GM23338 (cell line): ENCODE measurements around the gene CAMK2N2. TPM values are rescaled to one million over a fixed set of nuclear protein-coding genes. Genes with fewer than 3 reads are reported as not detected.

Experiments used
- ATAC-seq: fragments of 200-7000 bp; cut with Tn5 transposase; 3 replicates; pipeline ENCODE4 v1.9.1; 2020
- DNase-seq: peaks from one replicate; pipeline ENCODE4 v3.0.0-alpha.2; 2015; ENCODE audit warnings: low spot score
- H2AFZ ChIP-seq: fragments of 200-600 bp; sonication (generic); 2 replicates; pipeline ENCODE4 v1.8.0; 2016; ENCODE audit warnings: antibody characterized with exemption, mild to moderate bottlenecking, moderate library complexity
- H3F3A ChIP-seq: fragments of 200-600 bp; sonication (generic); replicated peaks from 2 replicates; pipeline ENCODE4 v1.8.0; 2017; ENCODE audit warnings: antibody characterized with exemption, mixed run types, low read depth
- H3K27ac ChIP-seq: fragments of 200-600 bp; sonication (generic); 2 replicates; pipeline ENCODE4 v1.6.1; 2016; ENCODE audit warnings: low read depth
- H3K27me3 ChIP-seq: fragments of 200-600 bp; sonication (generic); 2 replicates; pipeline ENCODE4 v1.8.0; 2016; ENCODE audit warnings: mild to moderate bottlenecking, mixed run types, moderate library complexity; ENCODE audit not compliant: insufficient read depth
- H3K36me3 ChIP-seq: fragments of 200-600 bp; sonication (generic); 2 replicates; pipeline ENCODE4 v1.8.0; 2016; ENCODE audit warnings: mild to moderate bottlenecking; ENCODE audit not compliant: insufficient read depth
- H3K4me1 ChIP-seq: fragments of 200-600 bp; sonication (generic); 2 replicates; pipeline ENCODE4 v1.8.0; 2016; ENCODE audit warnings: mild to moderate bottlenecking, moderate library complexity; ENCODE audit not compliant: insufficient read depth
- H3K4me2 ChIP-seq: fragments of 200-600 bp; sonication (generic); 2 replicates; pipeline ENCODE4 v1.7.1; 2017; ENCODE audit warnings: mixed run types
- H3K4me3 ChIP-seq: fragments of 200-600 bp; sonication (generic); 2 replicates; pipeline ENCODE4 v1.6.1; 2016; ENCODE audit warnings: mixed run types
- H3K79me2 ChIP-seq: fragments of 200-600 bp; sonication (generic); replicated peaks from 2 replicates; pipeline ENCODE4 v1.8.0; 2017; ENCODE audit warnings: mild to moderate bottlenecking; ENCODE audit not compliant: insufficient read depth
- H3K9me2 ChIP-seq: fragments of 200-600 bp; sonication (generic); 2 replicates; pipeline ENCODE4 v1.8.0; 2017; ENCODE audit not compliant: insufficient read depth
- H4K20me1 ChIP-seq: fragments of 200-600 bp; sonication (generic); replicated peaks from 2 replicates; pipeline ENCODE4 v1.8.0; 2017; ENCODE audit warnings: mild to moderate bottlenecking; ENCODE audit not compliant: insufficient read depth
- H3K27ac Mint-ChIP-seq: 2 replicates; pipeline ENCODE4 v1.8.0; 2020; ENCODE audit warnings: inconsistent platforms, mild to moderate bottlenecking, moderate library complexity, mixed read lengths
- H3K27me3 Mint-ChIP-seq: 3 replicates; pipeline ENCODE4 v1.8.0; 2022; ENCODE audit warnings: low read depth, mild to moderate bottlenecking, moderate library complexity, mixed read lengths, inconsistent platforms; ENCODE audit not compliant: insufficient read depth, poor library complexity
- H3K36me3 Mint-ChIP-seq: 3 replicates; pipeline ENCODE4 v1.8.0; 2021; ENCODE audit warnings: low read depth, mild to moderate bottlenecking, inconsistent platforms, moderate library complexity, mixed read lengths
- H3K4me1 Mint-ChIP-seq: 3 replicates; pipeline ENCODE4 v1.8.0; 2020; ENCODE audit warnings: mild to moderate bottlenecking, inconsistent platforms, mixed read lengths
- H3K4me3 Mint-ChIP-seq: 3 replicates; pipeline ENCODE4 v1.8.0; 2021; ENCODE audit warnings: moderate library complexity, mild to moderate bottlenecking, inconsistent platforms, mixed read lengths
- H3K9me3 Mint-ChIP-seq: 3 replicates; pipeline ENCODE4 v1.8.0; 2020; ENCODE audit warnings: moderate library complexity, mild to moderate bottlenecking, inconsistent platforms, mixed read lengths
- EZH2phosphoT487 ChIP-seq: fragments of 200-600 bp; sonication (generic); IDR thresholded peaks from one replicate; pipeline ENCODE4 v1.8.1; 2018; ENCODE audit warnings: antibody characterized with exemption; ENCODE audit not compliant: unreplicated experiment
- polyA plus RNA-seq: library from polyadenylated mRNA; unstranded; fragments of >200 nt; fragmentation: Nextera tagmentation; extraction: Ambion mirVana; gene quantifications from 2 replicates; pipeline ENCODE4 v1.2.1, GENCODE V29; 2016
- total RNA-seq: library from RNA; depleted of rRNA; stranded (reverse); fragments of >200 nt; shearing (Covaris generic); gene quantifications from 2 replicates; pipeline ENCODE4 v1.2.3, GENCODE V29; 2014
- TF ChIP-seq, protein P1 (sequence below): fragments of 250-450 bp; sonication (Bioruptor Pico); IDR thresholded peaks from 2 replicates; pipeline ENCODE4 v1.5.0; 2020; ENCODE audit warnings: mild to moderate bottlenecking, moderate library complexity
- TF ChIP-seq, protein P2 (sequence below), 2 experiments: fragments of 200-600 bp in 1 of 2; sonication (generic) in 1 of 2; conservative IDR thresholded peaks; 2 replicates each; pipeline versions ENCODE4 v1.5.1 to v1.6.1; 2016 to 2017; ENCODE audit warnings: antibody characterized with exemption in 2 of 2, low read depth in 2 of 2, mild to moderate bottlenecking in 2 of 2, moderate library complexity in 1 of 2

Gene CAMK2N2
- total and polyA plus RNA-seq, 2 experiments from 2014 or later: 0.32 to 1.3 TPM

DNA sequence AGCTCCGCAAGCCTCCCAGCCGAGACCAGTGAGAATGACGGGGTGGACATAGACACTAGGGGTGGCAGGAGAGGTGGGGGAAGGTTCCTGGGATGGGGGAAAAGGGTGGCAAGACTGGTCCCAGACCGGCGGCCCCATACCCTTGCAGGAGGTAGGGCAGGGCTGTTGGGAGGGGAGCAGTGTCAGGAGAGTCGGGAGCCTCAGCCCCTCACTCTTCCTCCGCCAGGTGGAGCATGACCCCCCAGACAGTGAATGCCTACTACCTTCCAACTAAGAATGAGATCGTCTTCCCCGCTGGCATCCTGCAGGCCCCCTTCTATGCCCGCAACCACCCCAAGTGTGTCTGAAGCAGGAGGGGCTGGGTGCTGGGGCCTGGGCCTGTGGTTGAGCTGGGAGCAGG, 29.0 kb upstream of the CAMK2N2 start:
- H3K27me3 ChIP-seq: no peaks in the 10 kb centered on the region
- no peak overlapping the region for H3K27ac ChIP-seq
- no peaks in the 10 kb centered on the region for H3F3A ChIP-seq
- ATAC-seq (peak; percentile 71), DNase-seq (peak; percentile 50)
- H3K27me3 Mint-ChIP-seq: peaks cover 8% of the 10 kb centered on the region
- no peaks in the 10 kb centered on the region for H4K20me1 ChIP-seq
- H2AFZ ChIP-seq: no peak overlapping the region
- H3K79me2 ChIP-seq: no peaks in the 10 kb centered on the region
- H3K4me2 ChIP-seq: no peak overlapping the region
- H3K4me3 Mint-ChIP-seq: no peak overlapping the region
- no peak overlapping the region for H3K27ac Mint-ChIP-seq
- no peaks in the 10 kb centered on the region for H3K9me2 ChIP-seq
- no peaks in the 10 kb centered on the region for H3K9me3 Mint-ChIP-seq
- 0 out of 3 replicates have a peak, but pooled peaks cover 2% of the 10 kb centered on the region for H3K4me1 Mint-ChIP-seq
- no peaks in the 10 kb centered on the region for H3K36me3 Mint-ChIP-seq
- H3K36me3 ChIP-seq: no peaks in the 10 kb centered on the region
- H3K4me1 ChIP-seq: no peaks in the 10 kb centered on the region
- no peak overlapping the region for H3K4me3 ChIP-seq
- TF ChIP-seq, protein P1, sequence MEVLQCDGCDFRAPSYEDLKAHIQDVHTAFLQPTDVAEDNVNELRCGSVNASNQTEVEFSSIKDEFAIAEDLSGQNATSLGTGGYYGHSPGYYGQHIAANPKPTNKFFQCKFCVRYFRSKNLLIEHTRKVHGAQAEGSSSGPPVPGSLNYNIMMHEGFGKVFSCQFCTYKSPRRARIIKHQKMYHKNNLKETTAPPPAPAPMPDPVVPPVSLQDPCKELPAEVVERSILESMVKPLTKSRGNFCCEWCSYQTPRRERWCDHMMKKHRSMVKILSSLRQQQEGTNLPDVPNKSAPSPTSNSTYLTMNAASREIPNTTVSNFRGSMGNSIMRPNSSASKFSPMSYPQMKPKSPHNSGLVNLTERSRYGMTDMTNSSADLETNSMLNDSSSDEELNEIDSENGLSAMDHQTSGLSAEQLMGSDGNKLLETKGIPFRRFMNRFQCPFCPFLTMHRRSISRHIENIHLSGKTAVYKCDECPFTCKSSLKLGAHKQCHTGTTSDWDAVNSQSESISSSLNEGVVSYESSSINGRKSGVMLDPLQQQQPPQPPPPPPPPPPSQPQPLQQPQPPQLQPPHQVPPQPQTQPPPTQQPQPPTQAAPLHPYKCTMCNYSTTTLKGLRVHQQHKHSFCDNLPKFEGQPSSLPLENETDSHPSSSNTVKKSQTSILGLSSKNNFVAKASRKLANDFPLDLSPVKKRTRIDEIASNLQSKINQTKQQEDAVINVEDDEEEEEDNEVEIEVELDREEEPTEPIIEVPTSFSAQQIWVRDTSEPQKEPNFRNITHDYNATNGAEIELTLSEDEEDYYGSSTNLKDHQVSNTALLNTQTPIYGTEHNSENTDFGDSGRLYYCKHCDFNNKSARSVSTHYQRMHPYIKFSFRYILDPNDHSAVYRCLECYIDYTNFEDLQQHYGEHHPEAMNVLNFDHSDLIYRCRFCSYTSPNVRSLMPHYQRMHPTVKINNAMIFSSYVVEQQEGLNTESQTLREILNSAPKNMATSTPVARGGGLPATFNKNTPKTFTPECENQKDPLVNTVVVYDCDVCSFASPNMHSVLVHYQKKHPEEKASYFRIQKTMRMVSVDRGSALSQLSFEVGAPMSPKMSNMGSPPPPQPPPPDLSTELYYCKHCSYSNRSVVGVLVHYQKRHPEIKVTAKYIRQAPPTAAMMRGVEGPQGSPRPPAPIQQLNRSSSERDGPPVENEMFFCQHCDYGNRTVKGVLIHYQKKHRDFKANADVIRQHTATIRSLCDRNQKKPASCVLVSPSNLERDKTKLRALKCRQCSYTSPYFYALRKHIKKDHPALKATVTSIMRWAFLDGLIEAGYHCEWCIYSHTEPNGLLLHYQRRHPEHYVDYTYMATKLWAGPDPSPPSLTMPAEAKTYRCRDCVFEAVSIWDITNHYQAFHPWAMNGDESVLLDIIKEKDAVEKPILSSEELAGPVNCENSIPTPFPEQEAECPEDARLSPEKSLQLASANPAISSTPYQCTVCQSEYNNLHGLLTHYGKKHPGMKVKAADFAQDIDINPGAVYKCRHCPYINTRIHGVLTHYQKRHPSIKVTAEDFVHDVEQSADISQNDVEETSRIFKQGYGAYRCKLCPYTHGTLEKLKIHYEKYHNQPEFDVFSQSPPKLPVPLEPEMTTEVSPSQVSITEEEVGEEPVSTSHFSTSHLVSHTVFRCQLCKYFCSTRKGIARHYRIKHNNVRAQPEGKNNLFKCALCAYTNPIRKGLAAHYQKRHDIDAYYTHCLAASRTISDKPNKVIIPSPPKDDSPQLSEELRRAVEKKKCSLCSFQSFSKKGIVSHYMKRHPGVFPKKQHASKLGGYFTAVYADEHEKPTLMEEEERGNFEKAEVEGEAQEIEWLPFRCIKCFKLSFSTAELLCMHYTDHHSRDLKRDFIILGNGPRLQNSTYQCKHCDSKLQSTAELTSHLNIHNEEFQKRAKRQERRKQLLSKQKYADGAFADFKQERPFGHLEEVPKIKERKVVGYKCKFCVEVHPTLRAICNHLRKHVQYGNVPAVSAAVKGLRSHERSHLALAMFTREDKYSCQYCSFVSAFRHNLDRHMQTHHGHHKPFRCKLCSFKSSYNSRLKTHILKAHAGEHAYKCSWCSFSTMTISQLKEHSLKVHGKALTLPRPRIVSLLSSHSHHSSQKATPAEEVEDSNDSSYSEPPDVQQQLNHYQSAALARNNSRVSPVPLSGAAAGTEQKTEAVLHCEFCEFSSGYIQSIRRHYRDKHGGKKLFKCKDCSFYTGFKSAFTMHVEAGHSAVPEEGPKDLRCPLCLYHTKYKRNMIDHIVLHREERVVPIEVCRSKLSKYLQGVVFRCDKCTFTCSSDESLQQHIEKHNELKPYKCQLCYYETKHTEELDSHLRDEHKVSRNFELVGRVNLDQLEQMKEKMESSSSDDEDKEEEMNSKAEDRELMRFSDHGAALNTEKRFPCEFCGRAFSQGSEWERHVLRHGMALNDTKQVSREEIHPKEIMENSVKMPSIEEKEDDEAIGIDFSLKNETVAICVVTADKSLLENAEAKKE (CRISPR knock-in tag): no peak
- TF ChIP-seq, protein P2, sequence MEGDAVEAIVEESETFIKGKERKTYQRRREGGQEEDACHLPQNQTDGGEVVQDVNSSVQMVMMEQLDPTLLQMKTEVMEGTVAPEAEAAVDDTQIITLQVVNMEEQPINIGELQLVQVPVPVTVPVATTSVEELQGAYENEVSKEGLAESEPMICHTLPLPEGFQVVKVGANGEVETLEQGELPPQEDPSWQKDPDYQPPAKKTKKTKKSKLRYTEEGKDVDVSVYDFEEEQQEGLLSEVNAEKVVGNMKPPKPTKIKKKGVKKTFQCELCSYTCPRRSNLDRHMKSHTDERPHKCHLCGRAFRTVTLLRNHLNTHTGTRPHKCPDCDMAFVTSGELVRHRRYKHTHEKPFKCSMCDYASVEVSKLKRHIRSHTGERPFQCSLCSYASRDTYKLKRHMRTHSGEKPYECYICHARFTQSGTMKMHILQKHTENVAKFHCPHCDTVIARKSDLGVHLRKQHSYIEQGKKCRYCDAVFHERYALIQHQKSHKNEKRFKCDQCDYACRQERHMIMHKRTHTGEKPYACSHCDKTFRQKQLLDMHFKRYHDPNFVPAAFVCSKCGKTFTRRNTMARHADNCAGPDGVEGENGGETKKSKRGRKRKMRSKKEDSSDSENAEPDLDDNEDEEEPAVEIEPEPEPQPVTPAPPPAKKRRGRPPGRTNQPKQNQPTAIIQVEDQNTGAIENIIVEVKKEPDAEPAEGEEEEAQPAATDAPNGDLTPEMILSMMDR (conservative IDR thresholded peaks at IDR 0.05; ENCODE audit: low read depth in 2 of 2): peak; percentile 26 to 48

DNA sequence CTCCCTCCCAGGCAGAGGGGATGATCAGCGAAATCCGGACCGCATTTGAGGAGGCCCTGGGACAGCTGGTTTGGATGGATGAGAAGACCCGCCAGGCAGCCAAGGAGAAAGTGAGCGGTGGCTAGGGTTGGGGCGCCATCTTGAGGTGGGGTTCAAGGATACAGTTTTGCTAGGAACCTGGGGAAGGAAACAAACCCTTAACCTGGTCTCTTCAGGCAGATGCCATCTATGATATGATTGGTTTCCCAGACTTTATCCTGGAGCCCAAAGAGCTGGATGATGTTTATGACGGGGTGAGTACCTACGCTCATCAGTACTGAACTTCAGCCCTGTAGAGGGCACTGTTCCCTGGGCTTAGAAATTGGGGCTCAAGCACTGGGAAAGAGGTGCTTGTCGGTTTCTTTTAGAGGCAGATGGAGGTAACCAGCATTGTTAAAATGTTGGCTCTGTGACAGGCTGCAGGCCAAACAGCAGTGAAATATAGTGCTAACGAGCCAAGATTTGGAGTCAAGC, 28.1 kb upstream of the CAMK2N2 start:
- ATAC-seq: peak; percentile 78
- Histone ChIP-seq H3K36me3 (no peaks in the 10 kb centered on the region), H3K27me3 (no peaks in the 10 kb centered on the region), H3K9me2 (no peaks in the 10 kb centered on the region), H3K4me1 (no peaks in the 10 kb centered on the region), H3K79me2 (no peaks in the 10 kb centered on the region), H3F3A (no peaks in the 10 kb centered on the region), H2AFZ (no peak overlapping the region), H3K27ac (no peak overlapping the region), H3K4me3 (no peak overlapping the region), H3K4me2 (no peak overlapping the region), H4K20me1 (no peaks in the 10 kb centered on the region)
- Mint-ChIP-seq H3K27ac (no peak overlapping the region), H3K27me3 (peaks cover 8% of the 10 kb centered on the region), H3K9me3 (no peaks in the 10 kb centered on the region), H3K4me1 (peaks cover 7% of the 10 kb centered on the region; the same call in 1 of the 3 replicates), H3K4me3 (no peak overlapping the region), H3K36me3 (no peaks in the 10 kb centered on the region)
- peak; percentile 91 for DNase-seq
- TF ChIP-seq EZH2phosphoT487: no peak
- TF ChIP-seq, protein P1 (CRISPR knock-in tag): 0 out of 2 replicates have a peak, but pooled peaks have one; percentile 18
